ENCODE measurements around the gene RGS18.

Gene RGS18

GRCh38 chr1:192118881-192119405 lies 39.3 kb upstream of the RGS18 start:
- Histone ChIP-seq H3K4me3 (replicated peaks; ENCODE audit: insufficient read depth, low read length) (no peak overlapping the region), H3K27ac (replicated peaks) (no peak overlapping the region), H3K27me3 (ENCODE audit: insufficient read depth, poor library complexity, severe bottlenecking) (no peaks in the 10 kb centered on the region)
- DNase-seq (ENCODE audit: low read depth in 1 of 2, low spot score in 1 of 2), result no peak
- TF ChIP-seq CTCF (IDR thresholded peaks at IDR 0.05; ENCODE audit: insufficient read depth, low read length) (no peak), SPI1 (IDR thresholded peaks at IDR 0.05; ENCODE audit: borderline replicate concordance, low read depth) (no peak), REST (IDR thresholded peaks at IDR 0.05; ENCODE audit: insufficient replicate concordance, low read depth) (no peak), POLR2AphosphoS5 (IDR thresholded peaks at IDR 0.05; ENCODE audit: low read depth) (no peak), GABPA (IDR thresholded peaks at IDR 0.05; ENCODE audit: low read depth) (no peak)

GRCh38 chr1:192119701-192120100 lies 38.6 kb upstream of the RGS18 start:
- Histone ChIP-seq H3K27me3 (ENCODE audit: insufficient read depth, poor library complexity, severe bottlenecking) (no peaks in the 10 kb centered on the region), H3K27ac (replicated peaks) (no peak overlapping the region), H3K4me3 (replicated peaks; ENCODE audit: insufficient read depth, low read length) (no peak overlapping the region)
- TF ChIP-seq REST (IDR thresholded peaks at IDR 0.05; ENCODE audit: insufficient replicate concordance, low read depth), result no peak
- no peak for TF ChIP-seq CTCF (IDR thresholded peaks at IDR 0.05; ENCODE audit: insufficient read depth, low read length)
- no peak for TF ChIP-seq POLR2AphosphoS5 (IDR thresholded peaks at IDR 0.05; ENCODE audit: low read depth)
- TF ChIP-seq SPI1 (IDR thresholded peaks at IDR 0.05; ENCODE audit: borderline replicate concordance, low read depth), result no peak
- no peak for TF ChIP-seq GABPA (IDR thresholded peaks at IDR 0.05; ENCODE audit: low read depth)
- DNase-seq (ENCODE audit: low read depth in 1 of 2, low spot score in 1 of 2), result no peak

GRCh38 chr1:192122668-192123067 lies 35.6 kb upstream of the RGS18 start:
- Histone ChIP-seq H3K4me3 (replicated peaks; ENCODE audit: insufficient read depth, low read length) (no peak overlapping the region), H3K27me3 (ENCODE audit: insufficient read depth, poor library complexity, severe bottlenecking) (no peaks in the 10 kb centered on the region), H3K27ac (replicated peaks) (no peak overlapping the region)
- no peak for DNase-seq (ENCODE audit: low read depth in 1 of 2, low spot score in 1 of 2)
- TF ChIP-seq GABPA (IDR thresholded peaks at IDR 0.05; ENCODE audit: low read depth) (no peak), POLR2AphosphoS5 (IDR thresholded peaks at IDR 0.05; ENCODE audit: low read depth) (no peak), REST (IDR thresholded peaks at IDR 0.05; ENCODE audit: insufficient replicate concordance, low read depth) (no peak), CTCF (IDR thresholded peaks at IDR 0.05; ENCODE audit: insufficient read depth, low read length) (no peak), SPI1 (IDR thresholded peaks at IDR 0.05; ENCODE audit: borderline replicate concordance, low read depth) (no peak)

Measured in HL-60 (cell line).